HUES64 (cell line): ENCODE measurements around the gene NHS.
"Not testable (repeated sequence)": the region's sequence is repeated elsewhere in the genome, so short reads cannot be mapped to it uniquely, and the experiment has no call there.

Source experiments
- H3K27ac ChIP-seq: 2 replicates; pipeline ENCODE4 v1.7.0; 2013; ENCODE audit warnings: low read depth, low read length, inconsistent platforms
- H3K27me3 ChIP-seq: 2 replicates; pipeline ENCODE4 v1.6.1; 2013; ENCODE audit warnings: mild to moderate bottlenecking, low read length; ENCODE audit not compliant: insufficient read depth
- H3K36me3 ChIP-seq: 2 replicates; pipeline ENCODE4 v1.6.1; 2013; ENCODE audit warnings: mild to moderate bottlenecking, low read length; ENCODE audit not compliant: insufficient read depth
- H3K4me1 ChIP-seq: 2 replicates; pipeline ENCODE4 v1.6.1; 2013; ENCODE audit warnings: mild to moderate bottlenecking, low read length, moderate library complexity; ENCODE audit not compliant: insufficient read depth
- H3K4me3 ChIP-seq: 2 replicates; pipeline ENCODE4 v1.5.1; 2013; ENCODE audit warnings: mild to moderate bottlenecking, low read length, moderate library complexity
- H3K9ac ChIP-seq: 2 replicates; pipeline ENCODE4 v1.6.1; 2013; ENCODE audit warnings: mild to moderate bottlenecking, low read depth, low read length
- H3K9me3 ChIP-seq: 2 replicates; pipeline ENCODE4 v1.6.1; 2013; ENCODE audit warnings: low read depth, low read length; ENCODE audit not compliant: insufficient read depth
- WGBS: fragments of 150-250, 120-280 bp; methylation state at CpG from one replicate; pipeline ENCODE4 v1.1.7; 2013; ENCODE audit warnings: missing lambda C conversion rate; 5-methylcytosine and 5-hydroxymethylcytosine counted together

NHS gene

GRCh38 chrX:17564689-17565409, 189.8 kb downstream of the NHS start:
- WGBS: 98% methylated on average over 6 of the region's 7 CpGs
- no peaks in the 10 kb centered on the region for H3K36me3 ChIP-seq
- H3K9me3 ChIP-seq: no peaks in the 10 kb centered on the region
- H3K27me3 ChIP-seq: no peaks in the 10 kb centered on the region
- H3K4me3 ChIP-seq: no peak overlapping the region
- no peak overlapping the region for H3K27ac ChIP-seq
- H3K9ac ChIP-seq: no peak overlapping the region
- peaks cover 11% of the 10 kb centered on the region for H3K4me1 ChIP-seq

GRCh38 chrX:17566740-17567139, 191.7 kb downstream of the NHS start:
- Histone ChIP-seq H3K4me3 (no peak overlapping the region), H3K27ac (no peak overlapping the region), H3K4me1 (no peaks in the 10 kb centered on the region), H3K27me3 (no peaks in the 10 kb centered on the region), H3K9ac (no peak overlapping the region), H3K9me3 (no peaks in the 10 kb centered on the region), H3K36me3 (no peaks in the 10 kb centered on the region)
- WGBS: 76% methylated on average over 4 of the region's 4 CpGs

GRCh38 chrX:17567187-17567586, 192.2 kb downstream of the NHS start:
- H3K9ac ChIP-seq: no peak overlapping the region
- no peaks in the 10 kb centered on the region for H3K27me3 ChIP-seq
- no peaks in the 10 kb centered on the region for H3K36me3 ChIP-seq
- 79% methylated on average over 6 of the region's 8 CpGs for WGBS
- H3K9me3 ChIP-seq: no peaks in the 10 kb centered on the region
- H3K4me1 ChIP-seq: no peaks in the 10 kb centered on the region
- H3K4me3 ChIP-seq: no peak overlapping the region
- H3K27ac ChIP-seq: no peak overlapping the region

- Histone ChIP-seq H3K4me3 (no peak overlapping the region), H3K27ac (no peak overlapping the region)
Measured at GRCh38 chrX:17567821-17568220, 192.8 kb downstream of the NHS start.

GRCh38 chrX:17568804-17569203, 193.8 kb downstream of the NHS start:
- H3K27ac ChIP-seq, H3K4me3 ChIP-seq, H3K9me3 ChIP-seq, H3K4me1 ChIP-seq, H3K27me3 ChIP-seq, H3K9ac ChIP-seq, H3K36me3 ChIP-seq: not testable (repeated sequence)
- WGBS: 98% methylated on average over 3 of the region's 3 CpGs

More at GRCh38 chrX:17567821-17568220, 192.8 kb downstream of the NHS start:
- Histone ChIP-seq H3K4me1 (no peaks in the 10 kb centered on the region), H3K9me3 (no peaks in the 10 kb centered on the region), H3K36me3 (no peaks in the 10 kb centered on the region), H3K9ac (no peak overlapping the region), H3K27me3 (no peaks in the 10 kb centered on the region)
- 66% methylated on average over 1 of the region's 2 CpGs for WGBS

GRCh38 chrX:17579026-17579425, 204.0 kb downstream of the NHS start:
- Histone ChIP-seq H3K9me3 (no peaks in the 10 kb centered on the region), H3K27ac (no peak overlapping the region), H3K4me3 (no peak overlapping the region), H3K4me1 (no peaks in the 10 kb centered on the region), H3K9ac (no peak overlapping the region), H3K36me3 (no peaks in the 10 kb centered on the region), H3K27me3 (no peaks in the 10 kb centered on the region)
- WGBS: 95% methylated on average over 2 of the region's 5 CpGs

GRCh38 chrX:17580539-17581152, 205.6 kb downstream of the NHS start:
- Histone ChIP-seq H3K27me3 (no peaks in the 10 kb centered on the region), H3K4me1 (no peaks in the 10 kb centered on the region)
- 75% methylated on average over 6 of the region's 6 CpGs for WGBS

GRCh38 chrX:17581641-17582040, 206.6 kb downstream of the NHS start:
- no peaks in the 10 kb centered on the region for H3K9me3 ChIP-seq
- no peaks in the 10 kb centered on the region for H3K36me3 ChIP-seq
- H3K9ac ChIP-seq: no peak overlapping the region
- no peaks in the 10 kb centered on the region for H3K4me1 ChIP-seq
- WGBS: 83% methylated on average over 4 of the region's 5 CpGs
- no peaks in the 10 kb centered on the region for H3K27me3 ChIP-seq
- no peak overlapping the region for H3K27ac ChIP-seq
- H3K4me3 ChIP-seq: no peak overlapping the region

More at GRCh38 chrX:17580539-17581152, 205.6 kb downstream of the NHS start:
- Histone ChIP-seq H3K27ac (no peak overlapping the region), H3K9me3 (no peaks in the 10 kb centered on the region), H3K36me3 (no peaks in the 10 kb centered on the region), H3K4me3 (no peak overlapping the region), H3K9ac (no peak overlapping the region)

- Histone ChIP-seq H3K4me1 (no peaks in the 10 kb centered on the region), H3K27me3 (no peaks in the 10 kb centered on the region), H3K4me3 (no peak overlapping the region), H3K36me3 (no peaks in the 10 kb centered on the region), H3K9me3 (no peaks in the 10 kb centered on the region), H3K9ac (no peak overlapping the region), H3K27ac (no peak overlapping the region)
- 60% methylated on average over 4 of the region's 4 CpGs for WGBS
Measured at GRCh38 chrX:17584248-17584681, 209.3 kb downstream of the NHS start.

- no peaks in the 10 kb centered on the region for H3K27me3 ChIP-seq
- H3K4me1 ChIP-seq: no peaks in the 10 kb centered on the region
- no peak overlapping the region for H3K27ac ChIP-seq
- WGBS: 100% methylated on average over 1 of the region's 3 CpGs
- no peaks in the 10 kb centered on the region for H3K36me3 ChIP-seq
- H3K9ac ChIP-seq: no peak overlapping the region
- H3K4me3 ChIP-seq: no peak overlapping the region
- no peaks in the 10 kb centered on the region for H3K9me3 ChIP-seq
Measured at GRCh38 chrX:17585006-17585405, 210.0 kb downstream of the NHS start.

- H3K9me3 ChIP-seq: no peaks in the 10 kb centered on the region
- H3K36me3 ChIP-seq: no peaks in the 10 kb centered on the region
- no peak overlapping the region for H3K4me3 ChIP-seq
- H3K9ac ChIP-seq: no peak overlapping the region
- 86% methylated on average over 6 of the region's 6 CpGs for WGBS
- H3K4me1 ChIP-seq: peaks cover 2% of the 10 kb centered on the region; the same call in 1 of the 2 replicates
- H3K27ac ChIP-seq: no peak overlapping the region
- H3K27me3 ChIP-seq: no peaks in the 10 kb centered on the region
Measured at GRCh38 chrX:17587366-17587765, 212.4 kb downstream of the NHS start.
